Measurements from ENCODE around the gene ATP9B. TPM values are rescaled to one million over a fixed set of nuclear protein-coding genes. Genes with fewer than 3 reads are reported as not detected.

ATP9B gene
- total and polyA plus RNA-seq, 12 donors: 6.7 to 19.7 (median 14.5) TPM

DNA sequence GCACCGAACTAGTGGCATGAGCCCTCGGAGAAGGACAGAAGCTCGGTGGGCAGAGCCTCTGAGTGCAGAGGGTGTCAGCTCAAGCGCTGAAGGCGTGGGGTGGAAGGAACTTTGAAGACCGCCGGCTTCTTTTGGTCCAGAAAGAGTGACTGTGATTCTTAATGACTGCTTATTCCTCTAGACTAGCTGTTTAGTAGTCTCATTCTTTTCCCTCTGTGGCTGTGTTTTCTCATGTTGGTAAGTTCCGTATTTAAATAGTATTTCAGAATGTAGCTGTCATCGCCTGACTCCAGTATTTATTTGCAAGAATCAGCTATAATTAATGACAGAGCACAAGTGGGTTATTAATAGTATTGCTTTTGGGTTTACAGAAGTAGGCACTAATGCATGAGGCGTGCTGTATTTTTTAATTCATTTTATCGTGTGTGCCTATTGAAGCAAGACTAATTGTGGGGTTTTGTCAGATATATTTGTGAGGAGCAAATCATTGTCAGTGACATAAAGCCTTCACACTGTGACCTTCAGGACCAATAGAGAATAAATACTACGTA, 245.7 kb downstream of the ATP9B start:
- Histone ChIP-seq H3K27ac (no peak overlapping the region), H3K4me1 (no peaks in the 10 kb centered on the region), H3K36me3 (peaks cover 0 to 62% (median 0%) of the 10 kb centered on the region in 9 donors), H3K27me3 (no peaks in the 10 kb centered on the region), H3K4me3 (no peak overlapping the region), H3K9me3 (peaks cover 0 to 11% (median 0%) of the 10 kb centered on the region in 11 donors)
- DNase-seq: no peak
- 86 to 95% methylated on average over 12 of the region's 12 CpGs for WGBS, 2 donors
- TF ChIP-seq, protein P1, sequence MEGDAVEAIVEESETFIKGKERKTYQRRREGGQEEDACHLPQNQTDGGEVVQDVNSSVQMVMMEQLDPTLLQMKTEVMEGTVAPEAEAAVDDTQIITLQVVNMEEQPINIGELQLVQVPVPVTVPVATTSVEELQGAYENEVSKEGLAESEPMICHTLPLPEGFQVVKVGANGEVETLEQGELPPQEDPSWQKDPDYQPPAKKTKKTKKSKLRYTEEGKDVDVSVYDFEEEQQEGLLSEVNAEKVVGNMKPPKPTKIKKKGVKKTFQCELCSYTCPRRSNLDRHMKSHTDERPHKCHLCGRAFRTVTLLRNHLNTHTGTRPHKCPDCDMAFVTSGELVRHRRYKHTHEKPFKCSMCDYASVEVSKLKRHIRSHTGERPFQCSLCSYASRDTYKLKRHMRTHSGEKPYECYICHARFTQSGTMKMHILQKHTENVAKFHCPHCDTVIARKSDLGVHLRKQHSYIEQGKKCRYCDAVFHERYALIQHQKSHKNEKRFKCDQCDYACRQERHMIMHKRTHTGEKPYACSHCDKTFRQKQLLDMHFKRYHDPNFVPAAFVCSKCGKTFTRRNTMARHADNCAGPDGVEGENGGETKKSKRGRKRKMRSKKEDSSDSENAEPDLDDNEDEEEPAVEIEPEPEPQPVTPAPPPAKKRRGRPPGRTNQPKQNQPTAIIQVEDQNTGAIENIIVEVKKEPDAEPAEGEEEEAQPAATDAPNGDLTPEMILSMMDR (IDR thresholded peaks at IDR 0.05): no peak
- ATAC-seq: no peak
- intact Hi-C loops (cut with DNase I): no loop called here

DNA sequence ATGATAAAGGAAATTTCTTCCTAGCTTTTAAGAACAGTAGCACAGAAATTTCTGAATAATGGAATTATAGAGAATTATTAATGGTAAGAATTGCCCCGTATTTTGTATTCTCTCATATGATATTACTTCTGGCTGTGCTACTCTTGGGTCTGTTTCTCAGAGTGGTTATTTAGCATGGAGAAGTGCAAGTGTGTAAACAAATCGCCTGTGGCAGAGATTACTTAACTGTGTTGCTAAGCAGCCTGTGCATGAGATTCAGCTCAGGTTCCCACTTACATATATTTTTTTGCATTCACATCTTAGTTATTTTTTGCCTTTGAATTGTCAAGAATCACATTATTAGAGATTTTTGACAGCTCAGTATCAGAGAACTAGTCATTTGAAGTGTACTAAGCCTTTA, 246.4 kb downstream of the ATP9B start:
- peaks cover 0 to 11% (median 0%) of the 10 kb centered on the region in 11 donors for H3K9me3 ChIP-seq
- H3K4me1 ChIP-seq: no peaks in the 10 kb centered on the region
- ATAC-seq (no peak), DNase-seq (no peak)
- H3K36me3 ChIP-seq: peaks cover 0 to 62% (median 0%) of the 10 kb centered on the region in 9 donors
- TF ChIP-seq, protein P1 (IDR thresholded peaks at IDR 0.05): no peak
- intact Hi-C loops (cut with DNase I): no loop called here
- H3K27ac ChIP-seq: no peak overlapping the region
- H3K4me3 ChIP-seq: no peak overlapping the region
- WGBS, 2 donors: 94 to 95% methylated on average over 2 of the region's 2 CpGs
- H3K27me3 ChIP-seq: no peaks in the 10 kb centered on the region

DNA sequence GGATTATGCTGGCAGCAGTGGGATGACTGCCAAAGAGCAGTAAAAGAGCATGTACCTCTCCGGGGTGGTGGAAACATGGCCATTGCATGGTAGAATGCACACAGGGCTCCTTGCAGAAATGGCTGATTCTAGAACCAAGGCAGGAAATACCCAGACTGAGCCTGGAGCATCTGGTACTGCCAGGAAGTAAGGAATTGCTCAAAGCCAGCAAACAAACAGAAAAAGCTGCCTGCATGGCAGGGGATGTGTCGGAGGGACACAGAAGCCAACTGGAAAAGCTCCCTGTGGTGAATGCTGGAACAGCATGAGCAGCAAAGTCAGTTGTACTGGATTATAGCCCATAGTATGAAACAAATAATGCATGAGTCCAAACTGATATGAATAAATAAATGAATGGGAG, 248.5 kb downstream of the ATP9B start:
- WGBS, 2 donors: 92 to 98% methylated on average over 2 of the region's 2 CpGs
- ATAC-seq (no peak), DNase-seq (no peak)
- no peak overlapping the region for H3K4me3 ChIP-seq
- TF ChIP-seq, protein P1 (IDR thresholded peaks at IDR 0.05): no peak
- peaks cover 0 to 11% (median 0%) of the 10 kb centered on the region in 11 donors for H3K9me3 ChIP-seq
- no peaks in the 10 kb centered on the region for H3K4me1 ChIP-seq
- intact Hi-C loops (cut with DNase I): no loop called here
- H3K27me3 ChIP-seq: no peaks in the 10 kb centered on the region
- H3K27ac ChIP-seq: no peak overlapping the region
- peaks cover 0 to 52% (median 0%) of the 10 kb centered on the region in 9 donors for H3K36me3 ChIP-seq

DNA sequence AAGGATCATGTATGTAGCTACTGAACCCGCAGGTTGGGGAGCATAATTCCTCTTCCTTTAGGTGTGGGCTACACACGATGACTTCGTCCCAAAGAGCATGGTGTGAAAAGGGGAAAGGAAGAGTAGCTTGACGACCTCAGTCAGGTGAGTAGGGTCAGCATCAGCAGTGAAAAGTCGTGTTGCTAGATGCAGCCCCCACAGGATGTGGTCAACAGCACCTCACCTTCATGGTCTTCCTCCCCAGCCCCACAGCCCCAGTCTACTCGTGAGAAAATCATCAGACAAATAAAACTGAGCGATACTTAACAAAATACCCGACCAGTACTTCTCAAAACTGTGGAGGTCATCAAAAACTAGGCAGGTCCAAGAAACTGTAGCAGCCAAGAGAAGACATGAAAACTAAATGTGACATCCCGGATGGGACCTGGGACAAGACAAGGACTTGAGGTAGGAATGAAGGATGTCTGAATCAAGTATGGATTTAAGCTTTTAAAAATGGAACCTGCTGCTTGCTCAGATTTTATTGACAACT, 249.0 kb downstream of the ATP9B start:
- no peak overlapping the region for H3K27ac ChIP-seq
- no peaks in the 10 kb centered on the region for H3K4me1 ChIP-seq
- H3K27me3 ChIP-seq: no peaks in the 10 kb centered on the region
- no peak overlapping the region for H3K4me3 ChIP-seq
- ATAC-seq (no peak), DNase-seq (no peak)
- TF ChIP-seq, protein P1 (IDR thresholded peaks at IDR 0.05): no peak
- H3K9me3 ChIP-seq: peaks cover 0 to 11% (median 0%) of the 10 kb centered on the region in 11 donors
- peaks cover 0 to 52% (median 0%) of the 10 kb centered on the region in 9 donors for H3K36me3 ChIP-seq
- intact Hi-C loops (cut with DNase I): no loop called here
- 94 to 96% methylated on average over 9 of the region's 9 CpGs for WGBS, 2 donors
